CD4-positive, alpha-beta T cell treated with Interferon alpha-2 for 1 hour (primary cell): ENCODE results near the gene ADGRL1.
A peak's percentile ranks its signal among the peaks of the same experiment; 100 is the strongest.

ENCODE experiments used
- DNase-seq, 2 donors: peaks; one replicate each; pipeline ENCODE4 v3.0.0-alpha.2; 2020 to 2022

Gene ADGRL1

DNA sequence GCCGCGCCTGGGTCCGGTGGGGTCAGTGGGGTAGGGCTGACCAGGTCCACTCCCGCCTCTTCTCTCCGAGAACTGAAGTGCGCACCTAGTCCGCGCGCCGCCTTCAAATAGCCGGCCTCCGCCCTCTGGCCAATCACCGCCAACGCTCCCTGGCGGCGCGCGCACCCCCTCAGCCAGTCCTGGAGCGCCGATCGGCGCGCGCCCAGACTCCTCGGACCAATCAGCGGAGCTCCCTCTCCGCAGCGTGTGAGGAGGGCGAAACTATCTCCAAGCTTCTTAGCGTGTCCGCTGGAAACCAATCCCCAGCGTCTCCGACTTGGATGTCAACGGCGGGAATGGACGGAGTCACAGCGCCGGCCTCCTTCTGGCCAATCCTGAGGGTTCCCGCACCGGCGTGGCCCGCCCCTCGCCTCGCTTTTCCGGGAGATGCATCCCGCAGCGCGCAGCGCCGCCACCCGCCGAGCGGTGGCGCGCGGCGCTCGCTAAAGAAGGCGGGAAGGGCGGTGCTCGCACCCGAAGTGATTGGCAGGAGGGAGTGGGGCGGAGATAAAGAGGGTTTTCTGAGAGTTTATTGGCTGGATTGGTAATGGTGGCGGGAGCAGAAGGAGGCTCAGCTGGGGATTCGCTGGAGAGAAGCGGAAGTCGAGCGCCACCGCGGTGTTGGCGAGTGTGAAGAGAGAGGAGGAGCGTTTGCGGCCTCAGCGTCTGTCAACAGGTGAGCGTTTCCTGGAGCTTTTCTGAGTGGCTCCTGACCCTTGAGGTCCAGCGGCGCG lies 69.3 kb downstream of the ADGRL1 start, which contains the start of gene ASF1B:
TSS of gene ASF1B (minus strand) at position 81 of the 773 bp plus-strand sequence. CDS start 133 bp downstream, outside the sequence.
- DNase-seq, result peak; percentile 99

DNA sequence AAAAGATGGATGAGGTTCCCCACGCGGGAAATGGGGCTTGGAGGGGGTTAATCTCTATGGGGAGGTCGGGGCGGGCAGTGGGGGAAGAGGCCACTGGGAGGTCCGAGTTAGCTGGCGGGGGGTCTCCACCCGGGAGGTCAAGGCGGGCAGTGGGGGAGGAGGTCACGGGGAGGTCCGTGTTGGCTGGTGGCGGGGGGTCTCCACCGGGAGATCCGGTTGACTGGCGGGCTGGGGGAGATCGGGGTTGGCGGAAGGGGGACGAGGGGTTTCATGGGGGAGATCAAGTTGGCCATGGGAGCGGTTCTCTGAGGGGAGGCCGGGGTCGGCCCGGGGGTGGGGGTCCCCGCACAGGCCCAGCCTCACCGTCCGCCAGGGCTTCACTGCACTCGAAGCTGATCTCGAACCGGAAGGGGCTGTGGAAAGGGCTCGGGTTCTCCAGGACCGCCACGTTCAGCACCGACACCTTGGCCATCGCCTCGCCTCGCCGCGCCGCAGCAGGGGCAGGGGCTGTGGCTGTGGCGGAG lies 69.9 kb downstream of the ADGRL1 start:
- no peak for DNase-seq

DNA sequence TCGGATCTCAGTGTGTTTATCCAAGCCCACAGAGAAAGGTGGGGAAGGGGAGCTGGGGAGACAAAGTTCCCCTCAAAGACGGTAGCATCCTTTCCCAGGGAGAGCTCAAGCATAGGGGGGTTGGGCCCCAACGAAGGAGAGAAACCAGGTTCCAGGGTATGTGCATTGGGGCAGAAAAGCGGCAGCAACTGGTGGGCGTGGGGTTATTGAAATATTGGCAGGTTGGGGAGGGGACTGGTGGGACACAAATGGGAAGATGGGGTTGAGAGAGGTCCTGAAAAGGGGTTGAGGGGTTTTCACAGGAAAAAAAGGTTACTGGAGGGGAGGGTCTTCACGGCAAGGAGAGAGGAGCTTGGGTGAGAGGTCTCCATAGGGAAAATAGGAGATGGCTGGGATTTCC lies 70.6 kb downstream of the ADGRL1 start:
- no peak for DNase-seq

DNA sequence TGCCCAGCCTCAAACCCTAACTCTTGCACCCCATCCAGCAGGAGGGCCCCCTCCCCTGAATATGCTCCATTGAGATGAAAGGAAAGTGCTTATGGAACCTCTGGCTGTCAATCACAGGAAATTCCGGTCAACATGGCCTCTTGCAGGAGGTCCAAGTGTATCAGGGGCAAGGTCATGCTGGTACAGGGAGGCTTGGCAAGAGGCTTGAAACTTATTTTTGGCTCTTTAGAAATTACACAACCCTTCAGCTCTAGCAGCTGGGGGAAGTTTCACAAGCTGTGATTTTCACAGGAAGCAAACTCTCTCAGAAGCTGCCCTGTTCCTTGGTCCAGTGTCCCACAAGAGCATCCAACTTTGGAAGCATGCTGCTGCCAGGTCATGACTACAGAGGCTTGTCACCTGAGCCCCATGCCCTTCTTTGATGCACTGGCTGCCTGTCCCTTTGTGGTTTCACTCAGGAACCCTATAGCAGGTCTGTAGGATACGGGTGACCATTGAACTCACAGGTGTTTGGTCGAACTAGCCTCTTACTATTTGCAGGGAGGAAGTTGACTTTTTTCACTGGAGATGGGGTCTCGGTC lies 78.0 kb downstream of the ADGRL1 start:
- DNase-seq, result peak in 1 of 2 donors; percentile 29

DNA sequence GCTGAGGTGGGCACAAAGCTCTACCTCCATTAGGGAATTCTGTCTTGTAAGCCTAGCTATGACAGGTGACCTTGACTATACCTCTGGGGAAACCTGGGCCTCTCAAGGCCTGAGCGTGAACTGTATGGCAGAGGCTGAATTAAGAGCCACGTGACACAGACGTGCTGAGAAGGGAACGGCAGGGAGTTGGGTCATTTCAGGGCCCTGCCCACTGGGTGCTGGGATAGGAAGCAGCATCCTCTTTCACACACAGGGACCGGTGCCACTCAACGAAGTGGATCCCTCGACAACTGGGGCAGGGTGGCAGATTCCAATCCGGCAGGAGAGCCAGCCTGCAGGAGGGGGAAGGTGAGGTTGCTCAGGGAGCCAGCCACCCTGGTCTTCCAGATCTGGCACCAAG lies 78.8 kb downstream of the ADGRL1 start:
- DNase-seq, result peak in 1 of 2 donors; percentile 41

DNA sequence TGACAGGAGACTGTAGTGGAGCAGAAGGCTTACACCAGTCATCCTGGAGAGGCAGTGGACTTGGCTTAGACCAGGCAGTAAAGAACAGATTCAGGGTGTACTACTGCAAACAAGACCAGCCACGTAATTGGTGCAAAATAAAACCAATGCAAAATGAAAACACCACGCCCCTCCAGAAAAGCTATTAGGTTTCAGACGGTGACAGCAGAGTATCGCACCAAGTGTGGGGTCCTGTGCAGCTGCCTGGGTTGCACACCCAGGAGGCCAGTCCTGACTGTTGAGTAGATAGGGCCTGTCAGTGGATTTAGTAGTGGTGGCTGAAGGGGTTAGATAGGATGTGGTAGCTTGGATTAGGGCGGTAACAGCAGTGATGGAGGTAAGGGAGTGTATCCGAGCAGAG lies 83.0 kb downstream of the ADGRL1 start:
- DNase-seq, result no peak

DNA sequence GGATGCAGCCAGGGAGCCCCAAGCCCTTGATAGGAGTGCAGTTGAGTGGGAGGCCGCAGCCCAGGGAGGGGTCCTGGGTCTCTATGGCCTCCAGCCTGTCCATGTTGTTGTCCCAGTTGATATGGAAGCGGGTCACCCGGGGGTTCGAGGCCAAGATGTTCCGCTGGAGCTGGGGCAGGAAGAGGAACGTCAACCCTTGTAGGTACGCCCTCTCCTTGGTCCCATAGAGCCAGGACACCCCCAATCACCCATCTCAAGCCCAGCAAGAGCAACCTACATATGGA lies 85.5 kb downstream of the ADGRL1 start:
- DNase-seq, result no peak

DNA sequence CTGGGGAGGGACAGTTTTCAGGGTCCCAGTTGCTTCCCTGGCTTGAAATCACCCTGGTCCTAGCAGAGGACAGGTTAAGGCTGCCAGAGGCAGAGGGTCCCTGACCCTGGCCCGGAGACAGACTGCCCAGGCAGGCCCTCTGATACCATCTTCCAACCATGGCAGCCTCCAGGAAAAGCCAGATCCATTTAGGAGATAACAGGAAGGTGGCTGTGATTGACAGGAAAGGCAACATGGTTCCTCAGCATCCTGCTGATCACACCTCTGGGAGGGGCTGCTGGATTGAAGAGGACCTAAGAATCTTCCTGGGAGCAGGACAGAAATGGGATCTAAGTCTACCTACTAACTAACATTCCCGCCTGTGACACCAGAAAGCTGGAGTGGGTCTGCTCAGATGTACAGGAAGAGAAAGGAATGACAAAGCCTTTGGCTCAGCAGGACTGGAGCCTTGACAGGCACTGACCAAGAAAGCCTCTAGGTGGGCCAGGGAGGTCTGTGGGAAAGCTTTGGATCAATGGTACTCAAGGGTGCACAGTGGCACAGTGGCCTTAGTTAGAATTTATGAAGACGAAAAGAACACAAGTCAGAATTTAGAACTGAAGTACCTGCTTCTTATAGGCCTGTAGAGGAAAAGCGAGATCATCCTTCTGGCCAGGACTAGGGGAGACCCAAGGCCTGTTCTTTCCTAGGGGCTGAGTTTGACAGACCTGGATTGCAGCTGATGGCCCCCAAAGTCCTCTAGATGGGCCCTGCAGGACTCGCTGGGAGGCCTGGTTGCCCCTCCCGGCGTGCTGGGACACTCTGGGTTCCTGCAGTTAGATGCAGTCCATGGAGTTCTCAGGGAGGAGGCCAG lies 86.1 kb downstream of the ADGRL1 start:
- DNase-seq, result no peak

DNA sequence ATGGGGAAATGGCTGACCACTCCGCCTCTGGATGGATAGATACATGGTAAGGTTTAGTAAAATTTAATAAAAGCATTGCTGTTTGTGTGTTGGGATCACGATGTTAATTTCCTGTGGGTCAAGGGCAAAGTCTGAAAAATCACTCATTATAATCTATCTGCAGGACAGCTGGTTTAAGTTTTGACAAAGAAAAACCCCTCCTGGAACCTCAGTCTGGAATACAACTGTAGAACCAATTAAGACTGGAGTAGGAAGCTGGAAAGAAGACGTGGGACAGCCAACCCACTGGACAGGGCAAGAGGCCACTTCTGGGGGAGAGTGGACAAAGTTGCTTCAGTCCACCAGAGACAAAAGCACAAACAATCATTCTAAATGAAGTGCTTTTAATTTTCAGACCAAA lies 86.8 kb downstream of the ADGRL1 start:
- DNase-seq, result no peak

DNA sequence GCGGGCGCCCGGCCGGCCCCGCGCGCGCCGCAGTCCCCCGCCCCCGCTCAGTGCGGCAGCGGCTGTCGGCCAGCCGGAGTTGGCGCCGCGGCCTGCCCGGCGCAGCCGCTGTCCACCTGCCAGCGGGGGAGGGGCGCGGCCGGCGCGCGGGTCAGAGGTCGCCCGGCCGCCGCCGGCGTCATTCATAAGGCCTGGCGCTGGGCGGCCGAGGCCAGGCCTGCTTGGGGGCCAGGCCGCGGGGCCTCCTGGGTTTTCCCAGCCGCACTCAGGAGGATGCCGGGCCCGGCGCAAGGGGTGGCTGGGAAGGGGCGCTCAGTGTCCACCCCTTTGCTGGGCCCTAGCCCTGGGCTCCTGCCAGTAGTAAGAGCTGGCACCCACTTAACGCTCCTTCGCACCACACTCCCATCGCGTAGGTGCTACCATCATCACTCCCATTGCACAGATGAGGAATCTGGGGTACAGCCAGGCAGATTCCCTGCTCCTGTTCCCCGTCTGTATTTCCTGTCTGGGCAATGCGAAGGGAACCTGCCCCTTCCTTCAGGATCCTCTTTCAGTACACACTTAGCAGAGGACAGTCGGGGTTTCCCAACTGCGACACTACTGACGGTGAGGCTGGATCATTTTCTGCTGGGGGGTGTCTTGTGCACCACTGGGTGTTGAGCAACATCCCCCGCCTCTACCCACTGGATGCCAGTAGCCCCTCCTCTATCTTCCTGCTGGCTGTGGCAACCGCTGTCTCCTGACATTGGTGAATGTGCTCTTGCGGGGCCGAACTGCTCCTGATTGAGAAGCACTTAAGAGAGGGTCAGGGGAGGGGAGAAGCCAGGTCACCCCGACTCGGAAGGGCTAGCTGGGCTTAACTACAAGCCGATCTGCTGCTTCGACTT lies 87.6 kb downstream of the ADGRL1 start:
- peak; percentile 59 to 80 for DNase-seq

DNA sequence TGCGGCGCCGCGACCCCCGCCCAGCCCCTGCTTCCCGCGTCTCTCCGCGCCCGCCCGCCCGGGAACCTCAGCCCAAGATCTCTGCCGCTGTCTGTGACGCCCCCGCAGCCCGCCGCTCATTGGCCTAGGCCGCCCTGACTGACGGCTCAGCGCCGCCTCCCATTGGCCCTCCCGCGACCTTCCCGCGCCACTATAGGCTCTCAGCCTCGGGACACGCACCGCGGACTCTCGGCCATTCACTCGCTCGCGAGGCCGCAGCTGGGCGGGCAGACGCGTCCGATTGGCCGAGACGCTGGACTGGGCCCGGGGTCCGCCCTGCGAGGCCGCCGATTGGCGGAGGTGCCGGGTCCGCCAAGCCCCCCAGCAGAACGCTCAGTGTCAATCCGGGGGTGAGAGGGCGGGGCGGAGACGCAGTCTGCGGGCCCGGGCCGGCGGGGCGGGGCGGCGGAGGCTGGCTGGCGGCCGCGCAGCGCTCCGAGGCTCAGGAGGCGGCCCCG lies 88.3 kb downstream of the ADGRL1 start, which contains the start of gene PRKACA:
TSS of gene PRKACA (minus strand) at position 95 of the 497 bp plus-strand sequence. CDS start 215 bp downstream, outside the sequence.
- peak; percentile 98 to 99 for DNase-seq

DNA sequence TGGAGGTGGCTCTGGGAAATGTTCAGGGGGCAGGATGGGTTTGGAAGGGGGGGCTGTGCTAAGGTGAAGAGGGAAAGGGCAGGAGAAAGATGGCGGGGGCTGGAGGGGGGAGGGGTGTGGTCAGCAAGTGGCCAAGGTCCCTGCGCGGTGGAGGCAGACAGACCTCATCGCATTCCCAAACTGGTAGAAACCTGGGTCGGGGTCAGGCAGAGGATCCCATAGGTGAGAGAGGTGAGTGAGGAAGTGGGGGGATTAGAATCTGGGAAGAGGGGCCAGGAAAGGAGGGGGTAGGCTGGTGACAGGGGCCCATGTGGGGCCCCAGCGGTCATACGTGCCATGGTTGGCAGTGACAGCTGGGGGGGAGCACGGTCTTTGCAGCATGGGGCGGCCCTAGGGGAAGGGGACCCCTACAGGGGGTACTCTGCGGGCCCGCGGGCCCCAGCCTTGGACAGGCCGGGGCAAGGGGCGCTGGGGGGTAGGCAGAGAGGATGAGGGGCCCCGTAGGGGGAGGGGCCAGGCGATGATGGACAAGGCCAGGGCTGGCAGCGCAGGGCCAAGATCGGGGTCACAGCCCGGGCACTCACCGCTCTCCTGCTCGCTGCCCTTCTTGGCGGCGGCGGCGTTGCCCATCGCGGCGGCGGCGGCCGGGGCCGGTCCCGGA lies 88.9 kb downstream of the ADGRL1 start:
- DNase-seq, result no peak

DNA sequence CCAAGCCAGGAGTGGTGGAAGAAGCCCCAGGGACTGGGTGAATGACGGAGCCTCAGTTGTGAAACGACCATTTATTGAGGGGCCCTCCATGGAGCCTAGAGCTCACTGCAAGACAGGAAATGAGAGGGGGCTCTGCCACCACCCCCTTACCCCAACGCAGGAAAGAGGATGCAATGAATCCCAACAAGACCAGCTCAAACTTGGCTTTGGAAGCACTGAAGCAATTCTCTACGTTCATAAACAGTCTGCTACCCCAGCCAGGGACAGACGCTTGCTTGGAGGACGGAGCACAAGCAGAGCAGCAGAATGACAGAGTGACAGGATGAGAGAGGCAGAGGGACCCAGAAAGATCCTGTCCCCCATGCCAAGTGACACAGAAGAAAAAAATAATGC lies 89.4 kb downstream of the ADGRL1 start:
- DNase-seq, result no peak

DNA sequence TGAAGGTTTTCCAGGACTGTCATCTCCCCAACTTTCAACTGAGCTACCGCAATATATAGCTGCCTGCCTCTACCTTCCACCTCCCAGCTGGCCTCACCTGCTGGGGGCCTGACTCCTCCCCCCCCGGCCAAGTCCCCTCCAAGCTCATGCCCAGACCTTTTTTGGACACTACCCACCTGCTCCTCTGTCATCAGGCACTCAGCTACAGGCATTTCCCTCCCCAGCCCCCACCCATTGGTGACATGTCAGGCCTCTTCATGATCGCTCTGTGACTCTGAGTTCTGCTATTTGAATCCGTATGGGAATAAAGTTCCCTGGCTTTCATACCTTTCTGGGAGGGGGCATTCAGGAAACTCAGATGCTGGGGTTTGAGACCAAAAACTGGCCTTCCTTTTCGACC lies 90.2 kb downstream of the ADGRL1 start:
- DNase-seq, result no peak

DNA sequence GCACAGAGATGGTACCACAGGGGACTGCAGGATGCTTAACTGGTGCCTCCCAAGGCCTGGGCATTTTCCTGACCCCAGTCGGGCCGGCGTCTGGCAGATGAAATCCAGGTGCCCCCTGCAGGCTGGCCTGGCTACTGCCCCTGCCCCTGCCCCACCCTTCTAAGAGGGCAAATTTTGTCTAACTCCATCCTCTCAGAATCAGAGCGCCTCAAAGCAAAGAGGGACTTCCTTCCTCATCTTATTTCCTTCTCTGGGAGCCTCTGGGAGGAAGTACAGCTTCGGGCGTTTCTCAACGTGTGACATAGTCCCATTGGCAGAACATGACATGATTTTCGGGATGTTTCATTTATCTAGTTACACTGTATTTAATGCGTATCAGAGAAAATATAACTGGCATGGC lies 91.1 kb downstream of the ADGRL1 start:
- DNase-seq, result peak; percentile 61 to 62

DNA sequence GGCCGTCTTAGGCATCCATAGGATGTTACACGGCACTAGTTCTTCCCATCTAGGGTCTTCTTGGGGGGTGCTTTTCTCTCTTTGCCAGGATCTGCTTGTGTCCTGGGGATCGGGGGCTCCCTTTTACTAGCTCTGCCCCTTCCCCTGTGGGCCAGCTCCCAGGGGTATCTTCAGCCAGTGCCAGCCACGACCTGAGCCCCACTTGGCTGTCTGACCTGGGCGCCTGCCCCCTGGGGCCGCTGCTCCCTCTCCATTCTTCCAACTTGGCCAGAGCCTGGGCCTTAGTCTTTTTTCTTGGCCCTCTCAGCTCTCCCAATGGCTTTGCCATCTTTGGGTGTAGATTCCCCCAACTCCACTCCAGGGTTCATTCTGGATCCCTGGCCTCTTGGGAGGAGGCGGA lies 91.5 kb downstream of the ADGRL1 start:
- no peak for DNase-seq

DNA sequence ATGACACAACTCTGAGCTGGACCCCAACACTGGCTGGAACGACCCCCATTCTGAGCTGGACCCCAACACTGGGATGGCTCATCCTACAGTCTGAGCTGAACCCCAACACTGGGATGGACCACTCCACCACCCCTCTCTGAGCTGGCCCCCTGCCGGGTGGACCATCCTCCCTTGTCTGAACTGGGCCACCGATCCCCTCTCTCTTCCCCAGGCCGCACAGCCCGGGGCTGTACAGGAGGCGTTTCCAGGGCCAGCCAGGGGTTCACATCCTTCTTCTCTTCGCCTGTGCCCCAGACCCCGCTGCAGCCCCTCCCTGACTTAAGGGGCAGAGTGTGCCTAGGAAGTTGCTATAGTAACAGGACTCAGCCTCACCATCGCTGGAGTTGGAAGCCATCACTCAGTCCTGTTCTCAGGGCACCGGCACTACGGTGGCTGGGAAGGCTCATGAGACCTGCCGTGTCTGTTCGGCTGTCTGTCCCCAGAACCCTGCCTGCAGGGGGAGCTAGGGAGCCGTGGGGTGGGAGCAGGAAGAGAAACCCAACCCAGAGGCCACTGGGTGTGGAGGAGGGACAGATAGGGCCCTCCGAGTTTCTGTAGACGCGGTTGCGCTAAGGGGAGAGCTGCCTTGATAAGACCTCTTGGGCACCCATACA lies 92.1 kb downstream of the ADGRL1 start:
- DNase-seq, result peak; percentile 38 to 53

DNA sequence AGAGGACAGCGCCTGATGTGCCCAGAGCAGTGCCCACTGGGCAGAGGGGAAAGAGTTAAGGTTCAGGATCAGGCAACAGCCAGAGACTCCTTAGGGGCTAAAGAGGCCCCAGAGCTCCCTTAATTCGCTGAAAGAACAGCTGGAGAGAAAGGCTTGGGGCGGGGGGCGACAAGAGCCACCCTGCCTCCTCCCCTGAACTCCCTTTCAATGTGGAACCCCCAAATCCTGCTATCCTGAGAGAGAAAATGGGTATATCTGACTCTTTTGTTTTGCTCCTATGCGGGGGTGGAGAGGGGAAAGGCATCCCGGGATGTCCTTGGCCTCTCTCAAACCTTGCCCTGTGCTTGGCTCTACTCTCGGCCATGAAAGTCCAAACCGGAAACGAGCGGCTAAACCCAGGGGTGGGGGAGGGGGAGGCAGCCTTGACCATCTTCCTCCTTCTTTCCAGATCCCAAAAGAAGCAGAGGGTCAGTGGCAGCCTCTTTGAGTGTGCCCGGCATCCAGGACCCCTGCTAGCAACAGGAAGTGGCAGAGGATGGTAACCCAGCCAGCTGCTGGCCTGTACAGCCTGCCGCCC lies 93.1 kb downstream of the ADGRL1 start:
- no peak for DNase-seq

DNA sequence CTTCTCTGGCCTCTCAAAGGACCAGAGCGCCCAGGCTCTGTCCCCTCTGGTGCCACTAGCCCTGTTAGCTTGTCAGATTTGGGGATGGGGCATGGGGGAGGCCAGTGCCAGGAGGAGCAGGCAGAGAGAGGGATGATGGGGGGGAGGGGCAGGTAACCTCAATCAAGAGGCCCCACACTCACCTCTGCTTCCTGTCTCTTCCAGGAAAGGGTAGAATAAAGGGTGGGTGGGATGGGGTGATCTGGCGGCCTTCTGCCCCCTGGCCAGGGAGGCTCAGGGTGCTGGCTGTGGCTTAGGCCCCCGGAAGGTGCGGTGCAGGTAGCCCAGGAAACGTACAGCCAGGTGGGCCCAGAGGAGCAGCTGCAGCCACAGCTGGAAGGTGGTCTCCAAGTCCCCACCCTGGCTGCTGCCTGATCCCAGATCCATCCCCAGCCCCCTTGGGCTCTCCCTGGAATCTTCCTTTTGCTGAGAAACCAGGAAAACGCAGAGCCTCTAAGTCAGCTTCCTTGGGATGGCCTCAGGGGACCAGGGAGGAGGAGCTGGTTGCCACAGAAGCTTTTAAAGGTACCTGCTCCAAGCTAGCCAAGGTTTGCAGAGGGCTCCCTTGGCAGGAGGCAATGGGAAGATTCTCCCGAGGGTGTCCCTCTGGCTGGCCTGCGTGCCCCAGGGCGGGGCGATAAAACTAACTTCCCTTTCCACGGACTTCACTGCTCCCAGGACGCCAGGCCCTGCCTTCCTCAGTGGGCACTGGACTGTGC lies 93.7 kb downstream of the ADGRL1 start:
- no peak for DNase-seq

DNA sequence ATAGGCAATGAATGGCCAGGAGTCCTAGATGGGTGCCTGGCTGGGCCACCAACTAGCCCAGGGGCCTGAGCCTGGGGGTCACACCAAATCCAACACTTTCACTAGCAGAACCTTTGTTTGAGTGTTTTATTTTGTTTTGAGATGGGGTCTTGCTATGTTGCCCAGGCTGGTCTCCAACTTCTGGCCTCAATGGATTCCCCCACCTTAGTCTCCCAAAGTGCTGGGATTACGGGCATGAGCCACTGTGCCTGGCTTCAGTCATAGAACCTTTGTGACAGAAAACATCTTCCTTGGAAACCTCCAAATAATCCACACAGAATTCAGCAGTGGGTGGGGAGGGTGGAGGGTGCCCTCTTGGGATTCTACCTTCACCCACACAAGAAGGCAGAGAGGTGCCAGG lies 94.5 kb downstream of the ADGRL1 start:
- DNase-seq, result no peak
